ENCODE data around the gene SNAPC1. TPM values are rescaled to one million over a fixed set of nuclear protein-coding genes. Genes with fewer than 3 reads are reported as not detected.
A peak's percentile ranks its signal among the peaks of the same experiment; 100 is the strongest.

The SNAPC1 gene
- total RNA-seq, 1 experiment from 2014 or later = 6.8 TPM

DNA sequence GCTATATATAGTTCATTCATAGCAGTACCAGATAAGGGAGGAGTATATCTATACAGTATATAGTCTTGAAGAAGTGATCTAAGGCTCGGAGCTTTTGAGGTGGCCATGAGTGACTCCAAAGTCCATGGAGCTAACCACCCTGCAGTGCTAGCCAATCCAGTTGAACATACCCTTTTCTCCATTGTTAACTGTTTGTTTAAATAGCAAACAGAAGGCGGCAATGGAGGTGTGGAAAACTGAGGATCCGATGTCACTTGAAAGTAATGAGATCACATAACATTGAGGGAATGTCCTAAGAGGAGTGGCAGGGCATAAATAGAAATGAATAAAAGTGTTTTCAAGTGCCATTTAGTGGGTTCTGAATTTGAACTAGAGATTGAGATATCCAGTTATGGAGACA lies 12.4 kb upstream of the SNAPC1 start:
- Histone ChIP-seq H2BK20ac (ENCODE audit: low read depth, low read length, poor library complexity, severe bottlenecking) (no peak overlapping the region), H3T11ph (ENCODE audit: low read length) (no peak overlapping the region), H3K4me1 (ENCODE audit: insufficient read depth, low read length) (peaks cover 5% of the 10 kb centered on the region; the same call in 1 of the 2 replicates), H2AFZ (ENCODE audit: low read length) (no peak overlapping the region), H2BK5ac (ENCODE audit: insufficient read length, low read length) (no peak overlapping the region), H3K23me2 (ENCODE audit: insufficient read length, low read depth, low read length, poor library complexity, severe bottlenecking) (no peaks in the 10 kb centered on the region), H4K5ac (ENCODE audit: insufficient read length, low read depth, low read length) (no peak overlapping the region), H3K79me2 (ENCODE audit: insufficient read depth, low read length) (no peaks in the 10 kb centered on the region), H3K4me2 (ENCODE audit: insufficient read depth, insufficient read length, low read length) (peak overlapping the region; percentile 41), H3K23ac (ENCODE audit: insufficient read length, low read depth, low read length) (no peak overlapping the region), H3K27me3 (ENCODE audit: insufficient read depth, low read length) (no peaks in the 10 kb centered on the region), H3K56ac (ENCODE audit: insufficient read length, low read depth, low read length) (no peak overlapping the region), H4K20me1 (ENCODE audit: control insufficient read depth, insufficient read depth, insufficient read length) (no peaks in the 10 kb centered on the region), H3K18ac (ENCODE audit: insufficient read length, low read depth, low read length) (no peak overlapping the region), H3K9me3 (ENCODE audit: control insufficient read depth, low read depth, low read length) (no peaks in the 10 kb centered on the region), H3K27ac (ENCODE audit: insufficient read length, low read depth, low read length) (no peak overlapping the region), H2BK15ac (ENCODE audit: low read depth, low read length) (no peak overlapping the region), H3K14ac (ENCODE audit: insufficient read depth, low read length) (no peak overlapping the region), H3K4ac (ENCODE audit: low read depth, low read length) (no peak overlapping the region), H3K9ac (ENCODE audit: extremely low read depth, insufficient read length, low read length) (no peak overlapping the region), H3K79me1 (ENCODE audit: insufficient read depth, low read depth, low read length, poor library complexity, severe bottlenecking) (no peaks in the 10 kb centered on the region), H4K8ac (replicated peaks; ENCODE audit: insufficient read length, low read depth, low read length) (no peak overlapping the region), H2AK5ac (ENCODE audit: insufficient read length, low read length) (no peak overlapping the region), H2BK120ac (ENCODE audit: low read depth, low read length, poor library complexity, severe bottlenecking) (no peak overlapping the region), H4K91ac (ENCODE audit: insufficient read length, low read depth, low read length) (no peak overlapping the region), H2BK12ac (ENCODE audit: insufficient read length, low read depth, low read length) (no peak overlapping the region)
- peak overlapping the region in 1 of 2 experiments; percentile 84; a peak in 3 of 5 replicates for H3K4me3 Mint-ChIP-seq
- TF ChIP-seq, protein P1, sequence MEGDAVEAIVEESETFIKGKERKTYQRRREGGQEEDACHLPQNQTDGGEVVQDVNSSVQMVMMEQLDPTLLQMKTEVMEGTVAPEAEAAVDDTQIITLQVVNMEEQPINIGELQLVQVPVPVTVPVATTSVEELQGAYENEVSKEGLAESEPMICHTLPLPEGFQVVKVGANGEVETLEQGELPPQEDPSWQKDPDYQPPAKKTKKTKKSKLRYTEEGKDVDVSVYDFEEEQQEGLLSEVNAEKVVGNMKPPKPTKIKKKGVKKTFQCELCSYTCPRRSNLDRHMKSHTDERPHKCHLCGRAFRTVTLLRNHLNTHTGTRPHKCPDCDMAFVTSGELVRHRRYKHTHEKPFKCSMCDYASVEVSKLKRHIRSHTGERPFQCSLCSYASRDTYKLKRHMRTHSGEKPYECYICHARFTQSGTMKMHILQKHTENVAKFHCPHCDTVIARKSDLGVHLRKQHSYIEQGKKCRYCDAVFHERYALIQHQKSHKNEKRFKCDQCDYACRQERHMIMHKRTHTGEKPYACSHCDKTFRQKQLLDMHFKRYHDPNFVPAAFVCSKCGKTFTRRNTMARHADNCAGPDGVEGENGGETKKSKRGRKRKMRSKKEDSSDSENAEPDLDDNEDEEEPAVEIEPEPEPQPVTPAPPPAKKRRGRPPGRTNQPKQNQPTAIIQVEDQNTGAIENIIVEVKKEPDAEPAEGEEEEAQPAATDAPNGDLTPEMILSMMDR (conservative IDR thresholded peaks at IDR 0.05) = no peak
- peak overlapping the region in 1 of 3 experiments; percentile 76; a peak in 1 of 7 replicates for H3K27ac Mint-ChIP-seq
- WGBS (ENCODE audit: extremely low coverage, insufficient read length, low lambda C conversion rate) = no CpG with 5 or more reads among the region's 3 CpGs
- peaks cover 22 to 54% (median 40%) of the 10 kb centered on the region in 3 experiments for H3K36me3 Mint-ChIP-seq (ENCODE audit: insufficient read depth in 1 of 3, low read depth in 3 of 3)
- no peak for DNase-seq
- no peaks in the 10 kb centered on the region for H3K27me3 Mint-ChIP-seq (ENCODE audit: low read depth)
- peaks cover 0 to 4% of the 10 kb centered on the region in 2 experiments; a peak in 2 of 5 replicates for H3K9me3 Mint-ChIP-seq
- H3K4me1 Mint-ChIP-seq = peaks cover 4 to 30% of the 10 kb centered on the region in 2 experiments; a peak in 3 of 4 replicates

All from H9 (cell line).